HUES6 (cell line): ENCODE data around the gene BHLHE40.

Source experiments
- H3K27ac ChIP-seq: 2 replicates; pipeline ENCODE4 v1.7.0; 2013; ENCODE audit warnings: low read depth, mild to moderate bottlenecking, low read length, inconsistent platforms
- H3K27me3 ChIP-seq: 2 replicates; pipeline ENCODE4 v1.6.1; 2013; ENCODE audit warnings: low read length; ENCODE audit not compliant: control insufficient read depth, insufficient read depth
- H3K36me3 ChIP-seq: 2 replicates; pipeline ENCODE4 v1.6.1; 2013; ENCODE audit warnings: low read length; ENCODE audit not compliant: control insufficient read depth, insufficient read depth
- H3K4me1 ChIP-seq: 2 replicates; pipeline ENCODE4 v1.6.1; 2013; ENCODE audit warnings: low read length; ENCODE audit not compliant: control insufficient read depth, insufficient read depth
- H3K4me3 ChIP-seq: 2 replicates; pipeline ENCODE4 v1.5.1; 2013; ENCODE audit warnings: low read depth, low read length
- H3K9ac ChIP-seq: one replicate; pipeline ENCODE4 v1.6.1; 2013; ENCODE audit warnings: mild to moderate bottlenecking, low read length
- H3K9me3 ChIP-seq: 2 replicates; pipeline ENCODE4 v1.6.1; 2013; ENCODE audit warnings: low read depth, low read length; ENCODE audit not compliant: control insufficient read depth, insufficient read depth

BHLHE40 gene

DNA sequence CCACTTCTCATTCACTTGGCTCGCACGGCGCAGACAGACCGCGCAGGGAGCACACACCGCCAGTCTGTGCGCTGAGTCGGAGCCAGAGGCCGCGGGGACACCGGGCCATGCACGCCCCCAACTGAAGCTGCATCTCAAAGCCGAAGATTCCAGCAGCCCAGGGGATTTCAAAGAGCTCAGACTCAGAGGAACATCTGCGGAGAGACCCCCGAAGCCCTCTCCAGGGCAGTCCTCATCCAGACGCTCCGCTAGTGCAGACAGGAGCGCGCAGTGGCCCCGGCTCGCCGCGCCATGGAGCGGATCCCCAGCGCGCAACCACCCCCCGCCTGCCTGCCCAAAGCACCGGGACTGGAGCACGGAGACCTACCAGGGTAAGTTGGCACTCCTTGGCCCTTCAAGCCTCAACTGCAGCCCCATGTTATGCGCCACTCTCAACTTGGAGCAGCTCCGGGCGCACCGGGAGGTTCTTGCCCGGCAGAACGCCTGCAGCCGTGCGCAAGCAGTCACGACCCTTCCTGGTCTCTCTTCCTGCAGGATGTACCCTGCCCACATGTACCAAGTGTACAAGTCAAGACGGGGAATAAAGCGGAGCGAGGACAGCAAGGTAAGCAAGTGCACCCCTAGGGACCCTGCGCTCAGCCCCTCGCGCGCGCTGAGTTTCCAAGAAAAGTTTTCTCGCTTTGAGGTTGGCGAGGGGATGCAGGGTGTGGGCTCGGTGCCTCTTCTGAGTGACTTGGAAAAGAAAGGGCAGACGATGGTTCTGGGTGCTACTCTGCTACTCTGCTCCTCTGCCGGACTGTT is at the start of gene BHLHE40:
TSS of gene BHLHE40 (plus strand) at position 10 of the 801 bp plus-strand sequence. CDS start at position 292, 282 bp downstream.
- Histone ChIP-seq H3K9ac (peak within 1 kb of the TSS; percentile 99), H3K4me3 (peak within 1 kb of the TSS; percentile 97), H3K36me3 (peaks cover 32% of the 10 kb centered on the region; the same call in 1 of the 2 replicates), H3K4me1 (peaks cover 50% of the 10 kb centered on the region), H3K9me3 (no peaks in the 10 kb centered on the region), H3K27me3 (peaks cover 22% of the 10 kb centered on the region), H3K27ac (peak within 1 kb of the TSS; percentile 89; the same call in 1 of the 2 replicates)

DNA sequence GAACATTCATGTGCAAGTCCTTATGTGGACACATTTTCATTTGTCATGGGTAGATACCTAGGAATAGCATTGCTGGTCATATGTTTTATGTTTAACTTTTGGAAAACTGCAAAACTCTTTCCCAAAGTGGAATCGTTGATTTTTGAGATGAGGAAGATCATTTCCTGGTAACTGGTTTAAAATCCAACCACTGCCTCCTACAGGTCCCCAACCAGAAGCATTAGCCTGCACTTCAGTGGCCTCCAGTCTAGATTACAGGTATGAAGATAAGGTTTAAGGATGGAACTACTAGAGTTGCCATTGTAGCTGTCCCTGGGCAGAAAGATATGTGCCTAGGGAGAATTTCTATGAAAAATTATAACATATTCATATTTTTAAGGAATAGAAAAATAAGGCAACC is 48.7 kb upstream of the BHLHE40 start:
- Histone ChIP-seq H3K4me1 (no peaks in the 10 kb centered on the region), H3K36me3 (no peaks in the 10 kb centered on the region), H3K9me3 (no peaks in the 10 kb centered on the region), H3K9ac (no peak overlapping the region), H3K27ac (no peak overlapping the region), H3K27me3 (no peaks in the 10 kb centered on the region), H3K4me3 (no peak overlapping the region)

DNA sequence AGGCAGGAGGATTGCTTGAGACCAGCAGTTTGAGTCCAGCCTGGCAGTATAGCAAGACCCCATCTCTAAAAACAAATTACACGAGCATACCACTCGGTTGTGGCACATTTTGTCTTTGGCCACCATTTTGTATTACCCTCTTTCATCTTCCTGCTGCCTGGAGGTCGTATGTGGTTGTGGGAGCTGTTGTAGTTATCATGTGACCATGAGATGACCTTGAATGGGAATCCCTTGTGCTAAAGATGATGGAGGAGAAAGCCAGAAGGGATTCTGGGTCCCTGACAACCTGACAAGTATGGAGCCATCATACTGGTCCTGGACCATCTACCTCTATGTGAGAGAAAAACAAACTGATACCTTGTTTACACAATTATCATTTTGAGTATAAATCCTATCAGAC is 45.2 kb upstream of the BHLHE40 start:
- Histone ChIP-seq H3K27ac (no peak overlapping the region), H3K4me3 (no peak overlapping the region), H3K4me1 (no peaks in the 10 kb centered on the region), H3K9ac (no peak overlapping the region), H3K36me3 (no peaks in the 10 kb centered on the region), H3K9me3 (no peaks in the 10 kb centered on the region), H3K27me3 (no peaks in the 10 kb centered on the region)

DNA sequence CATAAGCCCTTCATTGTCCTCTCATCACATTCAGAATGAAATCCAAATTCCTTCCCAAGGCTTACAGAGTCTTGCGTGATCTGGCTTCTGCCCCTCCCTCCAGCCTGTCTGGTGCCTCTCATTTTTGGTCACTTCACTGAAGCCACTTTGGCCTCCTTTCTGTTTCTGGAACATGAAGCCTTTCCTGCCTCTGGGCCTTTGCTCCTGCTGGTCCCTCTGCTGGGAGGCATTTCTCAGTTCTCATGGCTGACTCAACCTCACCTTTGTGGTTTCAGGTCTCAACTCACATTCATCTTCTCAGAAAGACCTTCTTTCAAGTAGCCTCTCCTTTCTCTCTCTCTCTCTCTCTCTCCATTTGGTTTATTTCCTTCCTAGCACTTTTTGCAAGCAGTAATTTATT is 43.9 kb upstream of the BHLHE40 start:
- Histone ChIP-seq H3K4me1 (no peaks in the 10 kb centered on the region), H3K27me3 (no peaks in the 10 kb centered on the region), H3K4me3 (no peak overlapping the region), H3K9me3 (no peaks in the 10 kb centered on the region), H3K27ac (no peak overlapping the region), H3K9ac (no peak overlapping the region), H3K36me3 (no peaks in the 10 kb centered on the region)

DNA sequence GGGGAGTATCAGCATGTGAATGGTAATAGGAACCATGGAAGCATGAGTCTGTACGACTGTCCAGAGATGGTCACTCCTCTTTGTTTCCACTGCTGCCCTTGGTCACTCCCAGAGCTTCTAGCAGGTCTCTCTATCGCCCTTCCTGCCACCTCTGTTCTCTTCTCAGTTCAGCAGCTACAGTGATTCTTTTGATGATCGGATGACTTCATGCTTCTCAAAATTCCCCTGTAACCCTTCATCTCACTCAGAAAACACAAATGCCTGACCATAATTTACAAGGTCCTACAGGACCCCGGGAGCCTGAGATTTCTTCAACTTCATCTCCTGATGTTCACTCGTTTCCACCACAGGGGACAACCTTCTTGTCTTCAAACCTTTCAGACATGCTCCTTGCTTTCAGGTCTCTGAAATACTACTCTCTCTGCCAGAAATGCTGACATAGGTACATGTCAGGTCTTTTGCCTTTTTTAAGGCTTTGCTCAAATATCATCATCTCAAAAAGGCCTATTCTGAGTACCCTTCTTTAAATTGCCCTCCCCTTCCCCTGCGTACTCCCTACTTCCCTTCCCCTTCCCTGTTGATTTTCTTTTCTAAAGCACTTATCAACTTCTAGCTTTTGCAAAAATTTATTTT is 42.1 kb upstream of the BHLHE40 start:
- Histone ChIP-seq H3K27me3 (no peaks in the 10 kb centered on the region), H3K4me3 (no peak overlapping the region), H3K4me1 (no peaks in the 10 kb centered on the region), H3K9me3 (no peaks in the 10 kb centered on the region), H3K9ac (no peak overlapping the region), H3K36me3 (no peaks in the 10 kb centered on the region), H3K27ac (no peak overlapping the region)

DNA sequence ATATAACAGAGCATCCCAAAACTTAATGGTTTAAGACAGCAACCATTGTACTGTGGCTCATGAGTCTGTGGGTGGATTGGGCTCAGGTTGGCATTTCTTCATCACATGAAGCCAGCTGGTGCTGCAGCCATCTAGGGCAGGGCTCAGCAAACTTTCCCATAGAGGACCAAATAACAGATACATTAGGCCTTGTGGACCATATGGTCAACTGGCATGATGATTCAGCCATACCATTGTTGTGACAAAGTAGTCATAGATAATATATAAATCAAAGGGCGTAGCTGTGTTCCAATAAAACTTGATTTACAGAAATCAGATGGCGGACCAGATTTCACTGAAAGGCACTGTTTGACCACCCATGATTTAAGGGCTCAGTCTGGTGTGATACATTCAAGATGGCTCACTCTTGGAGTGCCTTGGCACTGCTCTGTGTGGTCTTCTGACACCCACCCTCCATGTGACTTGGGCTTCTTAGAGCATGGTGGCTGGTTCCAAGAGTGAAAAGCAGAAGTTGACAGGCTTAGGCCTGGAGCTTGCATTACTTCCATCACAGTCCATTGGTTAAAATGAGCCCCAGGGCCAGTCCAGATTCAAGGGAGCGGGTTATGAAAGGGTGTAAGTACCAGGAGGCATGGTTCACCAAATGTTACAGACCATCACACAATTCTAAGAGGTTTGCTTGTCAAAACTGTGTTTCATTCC is 40.8 kb upstream of the BHLHE40 start:
- no peaks in the 10 kb centered on the region for H3K9me3 ChIP-seq
- no peak overlapping the region for H3K4me3 ChIP-seq
- H3K36me3 ChIP-seq, result no peaks in the 10 kb centered on the region
- H3K4me1 ChIP-seq, result no peaks in the 10 kb centered on the region
- no peak overlapping the region for H3K27ac ChIP-seq
- no peak overlapping the region for H3K9ac ChIP-seq
- no peaks in the 10 kb centered on the region for H3K27me3 ChIP-seq

DNA sequence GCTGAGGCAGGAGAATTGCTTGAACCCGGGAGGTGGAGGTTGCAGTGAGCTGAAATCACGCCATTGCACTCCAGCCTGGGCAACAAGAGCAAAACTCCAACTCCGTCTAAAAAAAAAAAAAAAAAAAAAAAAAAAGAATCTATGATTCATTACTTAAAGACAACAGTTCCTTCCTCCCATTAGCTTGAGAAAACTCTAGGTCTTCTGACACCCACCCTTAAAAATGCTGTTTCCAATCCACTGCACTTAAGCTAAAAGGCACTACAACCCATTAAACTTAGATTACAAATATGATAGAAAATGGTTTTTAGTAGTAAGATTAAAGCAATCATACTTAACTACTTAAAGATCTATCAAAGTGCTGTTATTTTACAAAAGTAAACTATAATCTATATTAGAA is 40.0 kb upstream of the BHLHE40 start:
- H3K36me3 ChIP-seq, result no peaks in the 10 kb centered on the region
- no peak overlapping the region for H3K4me3 ChIP-seq
- H3K27ac ChIP-seq, result no peak overlapping the region
- H3K9me3 ChIP-seq, result no peaks in the 10 kb centered on the region
- H3K4me1 ChIP-seq, result no peaks in the 10 kb centered on the region
- H3K27me3 ChIP-seq, result no peaks in the 10 kb centered on the region
- H3K9ac ChIP-seq, result no peak overlapping the region

DNA sequence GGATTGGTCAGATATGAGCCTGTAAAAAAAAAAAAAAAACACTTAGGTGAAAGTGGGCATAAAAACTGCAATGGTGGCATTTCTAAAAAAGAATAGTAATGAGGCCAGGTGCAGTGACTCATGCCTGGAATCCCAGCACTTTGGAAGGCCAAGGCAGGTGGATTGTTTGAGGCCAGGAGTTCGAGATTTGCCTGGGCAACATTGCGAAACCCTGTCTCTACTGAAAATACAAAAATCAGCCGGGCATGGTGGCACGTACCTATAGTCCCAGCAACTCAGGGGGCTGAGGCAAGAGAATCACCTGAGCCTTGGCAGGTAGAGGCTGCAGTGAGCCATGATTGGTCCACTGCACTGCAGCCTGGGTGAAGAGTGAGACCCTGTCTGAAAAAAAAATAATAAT is 38.3 kb upstream of the BHLHE40 start:
- Histone ChIP-seq H3K4me1 (no peaks in the 10 kb centered on the region), H3K4me3 (no peak overlapping the region), H3K27me3 (no peaks in the 10 kb centered on the region), H3K9me3 (no peaks in the 10 kb centered on the region), H3K9ac (no peak overlapping the region), H3K36me3 (no peaks in the 10 kb centered on the region), H3K27ac (no peak overlapping the region)

DNA sequence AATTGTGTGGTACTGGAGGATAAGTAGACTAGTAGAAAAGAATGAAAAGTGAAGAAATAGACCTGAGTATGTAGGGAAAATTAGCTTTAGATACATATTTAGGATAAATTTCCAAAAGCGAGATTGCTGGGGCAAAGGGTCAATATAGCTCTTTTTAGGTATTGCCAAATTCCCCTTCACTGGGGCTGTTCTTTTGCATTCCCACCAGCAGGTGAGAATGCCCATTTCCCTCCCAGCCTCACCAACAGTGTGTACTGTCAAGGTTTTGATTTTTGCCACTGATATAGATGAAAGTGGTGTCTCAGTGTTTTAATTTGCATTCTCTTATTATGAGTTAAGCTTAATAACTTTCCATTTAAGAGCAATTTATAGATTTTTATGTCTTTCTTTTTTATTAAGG is 35.7 kb upstream of the BHLHE40 start:
- Histone ChIP-seq H3K36me3 (no peaks in the 10 kb centered on the region), H3K9ac (no peak overlapping the region), H3K27ac (no peak overlapping the region), H3K27me3 (no peaks in the 10 kb centered on the region), H3K4me1 (no peaks in the 10 kb centered on the region), H3K9me3 (no peaks in the 10 kb centered on the region), H3K4me3 (no peak overlapping the region)

DNA sequence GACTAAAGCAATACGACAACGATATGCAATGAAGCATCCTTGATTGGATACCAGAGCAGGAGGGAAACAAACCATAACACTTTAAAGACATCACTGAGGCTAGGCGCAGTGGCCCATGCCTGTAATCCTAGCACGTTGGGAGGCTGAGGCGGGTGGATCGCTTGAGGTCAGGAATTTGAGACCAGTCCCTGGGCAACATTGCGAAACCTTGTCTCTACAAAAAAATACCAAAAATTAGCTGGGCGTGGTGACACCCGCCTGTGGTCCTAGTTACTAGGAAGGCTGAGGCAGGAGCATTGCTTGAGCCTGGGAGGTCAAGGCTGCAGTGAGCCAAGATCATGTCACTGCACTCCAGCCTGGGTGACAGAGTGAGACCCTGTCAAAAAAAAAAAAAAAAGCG is 33.9 kb upstream of the BHLHE40 start:
- Histone ChIP-seq H3K9ac (no peak overlapping the region), H3K9me3 (no peaks in the 10 kb centered on the region), H3K27ac (no peak overlapping the region), H3K4me1 (no peaks in the 10 kb centered on the region), H3K4me3 (no peak overlapping the region), H3K36me3 (no peaks in the 10 kb centered on the region), H3K27me3 (no peaks in the 10 kb centered on the region)

DNA sequence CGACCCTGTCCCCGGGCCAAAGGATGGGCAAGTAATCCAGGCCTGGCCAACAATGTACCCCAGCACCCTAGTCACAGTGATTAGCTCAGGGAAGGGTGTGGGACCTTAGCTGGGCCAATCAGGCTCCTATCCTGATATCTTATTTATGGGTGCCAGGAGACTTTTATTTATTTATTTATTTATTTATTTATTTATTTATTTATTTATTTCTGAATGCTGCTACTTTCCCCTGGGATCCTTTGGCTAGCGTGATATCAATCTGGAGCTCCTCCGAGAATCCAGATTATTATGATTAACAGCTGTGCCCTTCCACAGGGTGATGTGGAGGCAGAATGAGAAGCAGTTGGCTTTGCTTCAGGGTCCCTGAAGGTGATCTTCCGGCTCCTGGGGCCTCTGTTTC is 32.2 kb upstream of the BHLHE40 start:
- Histone ChIP-seq H3K27me3 (no peaks in the 10 kb centered on the region), H3K4me3 (no peak overlapping the region), H3K4me1 (no peaks in the 10 kb centered on the region), H3K27ac (no peak overlapping the region), H3K36me3 (no peaks in the 10 kb centered on the region), H3K9ac (no peak overlapping the region), H3K9me3 (no peaks in the 10 kb centered on the region)
